Lower lobe of right lung (tissue), 2 donors: Measurements from ENCODE around the gene STK11. TPM values are rescaled to one million over a fixed set of nuclear protein-coding genes. Genes with fewer than 3 reads are reported as not detected.

Experiments used
- ATAC-seq, 2 donors: fragments of 200-7000 bp; cut with Tn5 transposase; one replicate each; pipeline ENCODE4 v1.9.1; 2020 to 2022; ENCODE audit warnings: mild to moderate bottlenecking in 2 of 2, moderate library complexity in 2 of 2
- DNase-seq: peaks from one replicate; pipeline ENCODE4 v3.0.0-alpha.2; 2020
- H3K27ac ChIP-seq: fragments of 200-600 bp; one replicate; pipeline ENCODE4 v1.8.0; 2022
- H3K27me3 ChIP-seq: fragments of 200-600 bp; one replicate; pipeline ENCODE4 v1.8.0; 2022; ENCODE audit warnings: low read depth
- H3K36me3 ChIP-seq: fragments of 200-600 bp; one replicate; pipeline ENCODE4 v1.8.0; 2022; ENCODE audit warnings: mild to moderate bottlenecking
- H3K4me1 ChIP-seq: fragments of 200-600 bp; one replicate; pipeline ENCODE4 v1.8.0; 2022
- H3K4me3 ChIP-seq: fragments of 200-600 bp; one replicate; pipeline ENCODE4 v1.8.0; 2022; ENCODE audit warnings: mild to moderate bottlenecking
- H3K9me3 ChIP-seq: fragments of 200-600 bp; one replicate; pipeline ENCODE4 v1.8.0; 2022
- intact Hi-C: fragments of 100-400 bp; cut with DNase I; formaldehyde crosslinking; loops from one replicate; pipeline ENCODE4 v1.11.0; 2022
- total RNA-seq: library from RNA; stranded (reverse); fragmentation: NEBNext Ultra II Directional; extraction: Animal tissue kit (Norgen Biotek cat#: 25700); gene quantifications from one replicate; pipeline ENCODE4 v1.2.1, GENCODE V29; 2021
- TF ChIP-seq, protein P1 (sequence below): fragments of 200-600 bp; IDR thresholded peaks from one replicate; pipeline ENCODE4 v1.8.0; 2022; ENCODE audit warnings: antibody characterized with exemption, mild to moderate bottlenecking
- donor health status: DM: no; HTN: yes; CAD: no; lungs with severe emphysema.

STK11 gene
- total RNA-seq, 1 donor from 2014 or later, result 50.5 TPM

DNA sequence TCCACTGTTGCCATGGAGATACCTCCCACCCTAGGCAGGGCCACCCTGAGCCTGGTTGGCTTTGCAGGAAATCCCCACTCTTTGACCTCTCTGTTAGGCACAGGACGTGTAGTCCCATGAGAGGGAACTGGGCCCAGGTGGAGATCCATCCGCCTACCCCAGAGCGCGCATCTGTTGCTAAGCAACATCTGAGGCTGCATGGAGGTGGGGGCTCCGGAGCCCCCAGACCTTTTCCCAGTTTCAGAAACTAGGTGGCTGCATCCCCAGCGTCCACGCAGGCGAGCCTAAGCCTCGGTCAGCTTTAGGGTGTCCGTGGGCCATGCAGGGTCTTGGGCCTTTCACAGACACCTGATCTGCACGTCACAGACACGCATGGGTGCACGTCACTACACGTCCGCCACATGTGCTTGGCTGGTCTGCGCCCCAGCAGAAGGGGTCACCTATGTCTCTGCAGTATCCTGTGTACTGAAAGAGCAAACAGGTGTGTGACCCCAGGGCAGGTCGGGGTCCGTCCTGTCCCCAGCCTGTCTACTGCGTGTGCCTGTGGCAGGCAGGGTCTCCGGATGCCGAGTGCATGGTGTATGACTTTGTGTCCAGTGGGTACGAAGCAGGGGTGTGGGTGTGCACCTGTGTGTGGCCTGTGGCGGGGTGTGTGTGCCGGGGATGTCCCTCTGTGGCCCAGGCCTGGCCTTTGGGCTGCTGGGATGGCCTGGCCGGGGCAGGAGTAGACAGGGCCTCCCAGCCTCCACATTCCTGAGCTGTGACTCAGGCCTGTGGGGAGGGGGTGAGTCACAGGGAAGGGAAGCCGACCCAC, 59.4 kb downstream of the STK11 start:
- Histone ChIP-seq H3K27me3 (no peaks in the 10 kb centered on the region), H3K36me3 (no peaks in the 10 kb centered on the region), H3K27ac (peak overlapping the region; percentile 88), H3K9me3 (no peaks in the 10 kb centered on the region), H3K4me1 (peaks cover 73% of the 10 kb centered on the region), H3K4me3 (peak overlapping the region; percentile 68)
- no peak for ATAC-seq
- TF ChIP-seq, protein P1, sequence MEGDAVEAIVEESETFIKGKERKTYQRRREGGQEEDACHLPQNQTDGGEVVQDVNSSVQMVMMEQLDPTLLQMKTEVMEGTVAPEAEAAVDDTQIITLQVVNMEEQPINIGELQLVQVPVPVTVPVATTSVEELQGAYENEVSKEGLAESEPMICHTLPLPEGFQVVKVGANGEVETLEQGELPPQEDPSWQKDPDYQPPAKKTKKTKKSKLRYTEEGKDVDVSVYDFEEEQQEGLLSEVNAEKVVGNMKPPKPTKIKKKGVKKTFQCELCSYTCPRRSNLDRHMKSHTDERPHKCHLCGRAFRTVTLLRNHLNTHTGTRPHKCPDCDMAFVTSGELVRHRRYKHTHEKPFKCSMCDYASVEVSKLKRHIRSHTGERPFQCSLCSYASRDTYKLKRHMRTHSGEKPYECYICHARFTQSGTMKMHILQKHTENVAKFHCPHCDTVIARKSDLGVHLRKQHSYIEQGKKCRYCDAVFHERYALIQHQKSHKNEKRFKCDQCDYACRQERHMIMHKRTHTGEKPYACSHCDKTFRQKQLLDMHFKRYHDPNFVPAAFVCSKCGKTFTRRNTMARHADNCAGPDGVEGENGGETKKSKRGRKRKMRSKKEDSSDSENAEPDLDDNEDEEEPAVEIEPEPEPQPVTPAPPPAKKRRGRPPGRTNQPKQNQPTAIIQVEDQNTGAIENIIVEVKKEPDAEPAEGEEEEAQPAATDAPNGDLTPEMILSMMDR, result no peak
- peak; percentile 70 for DNase-seq
- intact Hi-C loops, result no loop called here

GRCh38 chr19:1265615-1266128, 60.1 kb downstream of the STK11 start:
- Histone ChIP-seq H3K9me3 (no peaks in the 10 kb centered on the region), H3K4me1 (peaks cover 73% of the 10 kb centered on the region), H3K27me3 (no peaks in the 10 kb centered on the region), H3K36me3 (peaks cover 4% of the 10 kb centered on the region), H3K4me3 (peak overlapping the region; percentile 68), H3K27ac (peak overlapping the region; percentile 88)
- TF ChIP-seq, protein P1, result no peak
- ATAC-seq (no peak), DNase-seq (peak; percentile 80)
- intact Hi-C loops, result no loop called here

DNA sequence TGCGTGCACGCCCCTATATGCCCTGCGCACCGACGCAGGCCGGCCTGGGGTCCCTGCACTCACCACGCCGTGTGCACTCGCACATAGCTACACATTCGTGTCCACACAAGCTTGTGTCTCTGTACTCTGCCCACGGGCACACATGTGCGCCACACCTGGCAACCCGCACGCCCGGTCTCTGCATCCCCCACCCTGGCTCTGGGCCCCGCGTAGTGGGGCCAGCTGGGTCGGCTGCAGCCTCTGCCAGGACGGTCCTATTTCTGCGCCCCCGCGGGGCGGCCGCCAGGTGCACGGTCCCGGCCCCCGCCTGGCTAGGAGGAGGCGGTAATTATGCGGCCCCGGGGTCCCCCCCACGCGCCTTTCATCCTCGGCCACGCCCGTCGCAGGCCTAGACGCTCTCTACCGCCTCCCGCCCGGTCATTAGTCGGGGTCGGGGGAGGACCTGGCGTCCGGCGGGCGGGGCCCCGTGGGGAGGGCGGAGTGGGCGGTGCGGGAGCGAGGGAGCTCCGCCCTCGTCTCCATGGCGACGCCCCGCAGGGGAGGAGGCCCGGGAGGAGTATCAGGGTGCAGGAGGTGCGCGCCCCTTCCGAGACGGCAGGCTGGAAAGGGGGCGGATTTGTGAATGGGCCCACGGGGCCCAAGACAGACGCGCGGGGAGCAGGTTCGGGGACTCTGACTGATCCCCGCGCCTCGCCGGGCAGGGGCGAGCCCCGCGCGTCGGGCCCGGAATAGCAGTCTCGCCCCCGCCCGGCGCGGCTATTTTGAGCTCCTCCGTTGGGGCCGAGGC, 60.7 kb downstream of the STK11 start:
- H3K36me3 ChIP-seq, result peaks cover 10% of the 10 kb centered on the region
- intact Hi-C loops, result no loop called here
- DNase-seq (peak; percentile 93), ATAC-seq (peak; percentile 63 to 72)
- peak overlapping the region; percentile 68 for H3K4me3 ChIP-seq
- TF ChIP-seq, protein P1, result no peak
- no peaks in the 10 kb centered on the region for H3K9me3 ChIP-seq
- no peaks in the 10 kb centered on the region for H3K27me3 ChIP-seq
- peaks cover 76% of the 10 kb centered on the region for H3K4me1 ChIP-seq
- peak overlapping the region; percentile 88 for H3K27ac ChIP-seq

- ATAC-seq (peak; percentile 43 to 63), DNase-seq (peak; percentile 86)
- TF ChIP-seq, protein P1, result peak; percentile 96
- Histone ChIP-seq H3K27me3 (no peaks in the 10 kb centered on the region), H3K27ac (peak overlapping the region; percentile 88), H3K9me3 (no peaks in the 10 kb centered on the region), H3K4me3 (peak overlapping the region; percentile 68), H3K4me1 (peaks cover 76% of the 10 kb centered on the region), H3K36me3 (peaks cover 17% of the 10 kb centered on the region)
- intact Hi-C loops, result no loop called here
Measured at GRCh38 chr19:1266916-1267476, 61.4 kb downstream of the STK11 start.

DNA sequence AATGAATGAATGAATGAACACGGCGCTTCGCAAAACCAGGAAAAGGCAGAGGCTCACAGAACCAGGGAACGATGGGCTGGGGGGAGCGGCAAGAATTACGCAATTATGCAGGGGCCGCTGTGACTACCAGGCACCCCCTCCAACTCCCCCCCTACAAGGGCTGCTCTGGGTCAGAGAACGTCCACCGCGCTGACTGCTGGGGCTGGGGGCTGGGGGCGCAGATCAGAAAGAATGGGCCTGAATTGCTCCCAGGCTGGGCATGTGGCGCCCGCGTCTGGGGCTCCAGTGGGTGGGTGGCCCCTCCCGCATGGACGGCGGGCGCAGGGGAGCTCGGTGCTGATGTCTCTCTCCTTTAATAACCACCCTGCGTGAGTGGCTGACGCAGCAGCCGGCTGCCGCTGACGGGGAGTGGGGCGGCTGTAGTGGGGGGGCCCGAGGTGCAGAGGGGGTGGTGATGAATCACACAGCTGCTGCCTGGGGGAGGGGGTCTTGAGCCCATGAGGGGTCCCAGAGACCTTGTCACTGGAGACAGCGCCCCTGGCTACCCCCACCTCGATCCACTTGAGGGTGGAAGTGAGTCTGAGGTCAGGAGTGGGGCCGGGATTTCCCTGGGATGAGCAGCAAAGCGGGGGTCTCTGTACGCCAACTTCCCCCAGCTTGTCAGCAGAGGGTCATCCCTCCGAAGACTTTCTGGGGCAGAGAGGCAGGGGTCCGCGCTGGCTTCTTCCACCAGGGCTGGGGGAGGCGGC, 62.1 kb downstream of the STK11 start:
- intact Hi-C loops, result no loop called here
- TF ChIP-seq, protein P1, result no peak
- Histone ChIP-seq H3K27ac (no peak overlapping the region), H3K4me3 (peak overlapping the region; percentile 68), H3K9me3 (no peaks in the 10 kb centered on the region), H3K36me3 (peaks cover 24% of the 10 kb centered on the region), H3K27me3 (no peaks in the 10 kb centered on the region), H3K4me1 (peaks cover 76% of the 10 kb centered on the region)
- ATAC-seq (no peak), DNase-seq (peak; percentile 56)
